H9 (cell line): ENCODE results near the gene KRT28. TPM values are rescaled to one million over a fixed set of nuclear protein-coding genes. Genes with fewer than 3 reads are reported as not detected.

Source experiments
- DNase-seq: peaks from one replicate; pipeline ENCODE4 v3.0.0-alpha.2; 2017
- H2AFZ ChIP-seq: one replicate; pipeline ENCODE4 v1.6.1; 2013; ENCODE audit warnings: mild to moderate bottlenecking, low read length, control low read depth, moderate library complexity
- H2AK5ac ChIP-seq: 2 replicates; pipeline ENCODE4 v1.6.1; 2013; ENCODE audit warnings: low read length, control low read depth, mixed read lengths; ENCODE audit not compliant: insufficient read length
- H2BK120ac ChIP-seq: one replicate; pipeline ENCODE4 v1.6.1; 2013; ENCODE audit warnings: low read depth, mild to moderate bottlenecking, low read length, control low read depth, inconsistent platforms; ENCODE audit not compliant: poor library complexity, severe bottlenecking
- H2BK12ac ChIP-seq: 2 replicates; pipeline ENCODE4 v1.6.1; 2013; ENCODE audit warnings: low read length, control low read depth, mixed read lengths, low read depth; ENCODE audit not compliant: insufficient read length
- H2BK15ac ChIP-seq: 2 replicates; pipeline ENCODE4 v1.6.1; 2013; ENCODE audit warnings: low read depth, low read length, control low read depth
- H2BK20ac ChIP-seq: one replicate; pipeline ENCODE4 v1.6.1; 2013; ENCODE audit warnings: low read depth, mild to moderate bottlenecking, low read length, control low read depth, inconsistent platforms; ENCODE audit not compliant: poor library complexity, severe bottlenecking
- H2BK5ac ChIP-seq: 2 replicates; pipeline ENCODE4 v1.6.1; 2013; ENCODE audit warnings: low read length, control low read depth, mixed read lengths; ENCODE audit not compliant: insufficient read length
- H3K14ac ChIP-seq: 2 replicates; pipeline ENCODE4 v1.6.1; 2013; ENCODE audit warnings: low read length, control low read depth; ENCODE audit not compliant: insufficient read depth
- H3K18ac ChIP-seq: 2 replicates; pipeline ENCODE4 v1.6.1; 2013; ENCODE audit warnings: low read depth, mild to moderate bottlenecking, mixed read lengths, low read length, control low read depth; ENCODE audit not compliant: insufficient read length
- H3K23ac ChIP-seq: 2 replicates; pipeline ENCODE4 v1.6.1; 2013; ENCODE audit warnings: low read length, control low read depth, mixed read lengths, low read depth; ENCODE audit not compliant: insufficient read length
- H3K23me2 ChIP-seq: 2 replicates; pipeline ENCODE4 v1.6.1; 2013; ENCODE audit warnings: low read depth, mild to moderate bottlenecking, mixed read lengths, low read length, control low read depth; ENCODE audit not compliant: insufficient read length, poor library complexity, severe bottlenecking
- H3K27ac ChIP-seq: 2 replicates; pipeline ENCODE4 v1.5.1; 2013; ENCODE audit warnings: low read length, control low read depth, mixed read lengths, low read depth; ENCODE audit not compliant: insufficient read length
- H3K27me3 ChIP-seq: 2 replicates; pipeline ENCODE4 v1.6.1; 2013; ENCODE audit warnings: low read length, control low read depth, inconsistent platforms; ENCODE audit not compliant: insufficient read depth
- H3K4ac ChIP-seq: 2 replicates; pipeline ENCODE4 v1.6.1; 2013; ENCODE audit warnings: low read depth, mild to moderate bottlenecking, control low read depth, inconsistent platforms, low read length, moderate library complexity
- H3K4me1 ChIP-seq: 2 replicates; pipeline ENCODE4 v1.6.1; 2013; ENCODE audit warnings: low read length, control low read depth, inconsistent platforms; ENCODE audit not compliant: insufficient read depth
- H3K4me2 ChIP-seq: 2 replicates; pipeline ENCODE4 v1.6.1; 2013; ENCODE audit warnings: low read length, control low read depth, mixed read lengths; ENCODE audit not compliant: insufficient read length, insufficient read depth
- H3K56ac ChIP-seq: 2 replicates; pipeline ENCODE4 v1.6.1; 2013; ENCODE audit warnings: low read depth, mild to moderate bottlenecking, mixed read lengths, low read length, control low read depth; ENCODE audit not compliant: insufficient read length
- H3K79me1 ChIP-seq: 2 replicates; pipeline ENCODE4 v1.6.1; 2013; ENCODE audit warnings: low read depth, mild to moderate bottlenecking, moderate library complexity, low read length, control low read depth, inconsistent platforms; ENCODE audit not compliant: insufficient read depth, poor library complexity, severe bottlenecking
- H3K79me2 ChIP-seq: 2 replicates; pipeline ENCODE4 v1.6.1; 2013; ENCODE audit warnings: low read length, control low read depth, inconsistent platforms; ENCODE audit not compliant: insufficient read depth
- H3K9ac ChIP-seq: 2 replicates; pipeline ENCODE4 v1.6.1; 2013; ENCODE audit warnings: low read length, control low read depth, mixed read lengths; ENCODE audit not compliant: insufficient read length; ENCODE audit errors: extremely low read depth
- H3K9me3 ChIP-seq: one replicate; pipeline ENCODE4 v1.6.1; 2013; ENCODE audit warnings: low read depth, low read length, inconsistent platforms; ENCODE audit not compliant: control insufficient read depth
- H3T11ph ChIP-seq: one replicate; pipeline ENCODE4 v1.6.1; 2013; ENCODE audit warnings: mild to moderate bottlenecking, low read length, control low read depth, inconsistent platforms
- H4K20me1 ChIP-seq: one replicate; pipeline ENCODE4 v1.6.1; 2013; ENCODE audit not compliant: control insufficient read depth, insufficient read length, insufficient read depth
- H4K5ac ChIP-seq: 2 replicates; pipeline ENCODE4 v1.6.1; 2013; ENCODE audit warnings: low read depth, mild to moderate bottlenecking, mixed read lengths, low read length, control low read depth; ENCODE audit not compliant: insufficient read length
- H4K8ac ChIP-seq: replicated peaks from 2 replicates; pipeline ENCODE4 v1.6.1; 2013; ENCODE audit warnings: low read length, control low read depth, mixed read lengths, low read depth; ENCODE audit not compliant: insufficient read length
- H4K91ac ChIP-seq: 2 replicates; pipeline ENCODE4 v1.6.1; 2013; ENCODE audit warnings: low read depth, mild to moderate bottlenecking, moderate library complexity, mixed read lengths, low read length, control low read depth; ENCODE audit not compliant: insufficient read length
- H3K27ac Mint-ChIP-seq, 3 experiments: 2 replicates in 2 of 3; 3 replicates in 1 of 3; pipeline ENCODE4 v1.8.0; 2020 to 2021; ENCODE audit warnings: mixed read lengths in 3 of 3, mild to moderate bottlenecking in 1 of 3, moderate library complexity in 1 of 3
- H3K27me3 Mint-ChIP-seq: 2 replicates; pipeline ENCODE4 v1.8.0; 2021; ENCODE audit warnings: low read depth, mild to moderate bottlenecking, moderate library complexity, mixed read lengths
- H3K36me3 Mint-ChIP-seq, 3 experiments: 2 replicates in 2 of 3; 3 replicates in 1 of 3; pipeline ENCODE4 v1.8.0; 2020 to 2021; ENCODE audit warnings: low read depth in 3 of 3, mixed read lengths in 3 of 3; ENCODE audit not compliant: insufficient read depth in 1 of 3
- H3K4me1 Mint-ChIP-seq, 2 experiments: 2 replicates each; pipeline ENCODE4 v1.8.0; 2020; ENCODE audit warnings: mixed read lengths in 2 of 2
- H3K4me3 Mint-ChIP-seq, 2 experiments: 2 replicates in 1 of 2; 3 replicates in 1 of 2; pipeline ENCODE4 v1.8.0; 2020 to 2021; ENCODE audit warnings: mild to moderate bottlenecking in 2 of 2, mixed read lengths in 2 of 2, moderate library complexity in 1 of 2
- H3K9me3 Mint-ChIP-seq, 2 experiments: 2 replicates in 1 of 2; 3 replicates in 1 of 2; pipeline ENCODE4 v1.8.0; 2020; ENCODE audit warnings: mild to moderate bottlenecking in 2 of 2, mixed read lengths in 2 of 2, moderate library complexity in 1 of 2
- CTCF ChIP-seq: fragments of 200-600 bp; sonication (generic); conservative IDR thresholded peaks from 3 replicates; pipeline ENCODE4 v1.8.0; 2021; ENCODE audit warnings: antibody characterized with exemption, mild to moderate bottlenecking
- WGBS: extraction: QIAGEN DNeasy Blood & Tissue Kit; methylation state at CpG from one replicate; pipeline ENCODE4 v1.1.7; 2013; ENCODE audit warnings: missing lambda C conversion rate, low lambda C conversion rate, mixed read lengths; ENCODE audit not compliant: insufficient read length; ENCODE audit errors: extremely low coverage; 5-methylcytosine and 5-hydroxymethylcytosine counted together
- total RNA-seq: library from RNA; stranded (reverse); gene quantifications from 2 replicates; pipeline ENCODE4 v1.2.1, GENCODE V29; 2021

KRT28 gene
- total RNA-seq, 1 experiment from 2014 or later, result not detected

DNA sequence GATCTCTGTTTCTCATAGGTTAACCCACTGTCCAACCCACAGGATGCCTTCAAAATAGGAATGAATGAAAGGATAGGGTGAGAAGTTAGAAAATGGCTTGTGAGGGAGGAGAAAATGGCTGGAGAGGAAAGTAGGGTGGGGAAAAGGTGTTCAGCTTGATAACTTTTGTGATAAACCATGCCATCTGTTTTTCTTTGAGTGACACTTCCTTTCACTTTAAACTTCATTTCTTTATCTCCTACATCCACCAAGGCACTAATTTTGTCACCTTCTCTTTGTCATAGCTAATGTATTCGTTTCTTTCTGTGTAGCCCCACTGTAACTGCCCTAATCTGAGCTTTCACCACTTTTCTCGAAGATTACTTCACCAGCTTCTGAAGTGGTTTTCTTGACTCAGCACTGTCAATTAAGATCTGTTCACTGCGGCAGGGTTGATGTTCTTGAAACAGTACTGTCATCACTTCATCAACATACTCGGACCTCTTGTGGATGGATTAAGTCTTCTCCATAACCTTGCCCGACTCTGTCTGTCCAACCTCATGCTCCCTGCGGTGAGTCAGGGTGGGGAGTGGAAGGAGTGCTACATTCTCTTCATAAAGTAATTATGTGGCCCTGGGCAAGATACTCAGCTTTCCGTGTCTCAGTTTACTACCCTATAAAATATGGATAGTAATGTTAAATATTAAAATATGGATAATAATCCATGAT lies 28.1 kb upstream of the KRT28 start:
- H3K9me3 ChIP-seq, result no peaks in the 10 kb centered on the region
- H3K14ac ChIP-seq, result no peak overlapping the region
- no peak overlapping the region for H3K56ac ChIP-seq
- no peak overlapping the region for H2BK20ac ChIP-seq
- no peak overlapping the region for H3K23ac ChIP-seq
- no peak for TF ChIP-seq CTCF
- H4K91ac ChIP-seq, result no peak overlapping the region
- no peak overlapping the region for H3K27ac ChIP-seq
- H4K5ac ChIP-seq, result no peak overlapping the region
- H3K9ac ChIP-seq, result no peak overlapping the region
- no CpG with 5 or more reads among the region's 7 CpGs for WGBS
- no peaks in the 10 kb centered on the region for H3K36me3 Mint-ChIP-seq
- no peak overlapping the region for H3K4me3 Mint-ChIP-seq
- H3K4ac ChIP-seq, result no peak overlapping the region
- no peak overlapping the region for H2AFZ ChIP-seq
- no peak overlapping the region for H2BK15ac ChIP-seq
- H3K9me3 Mint-ChIP-seq, result no peaks in the 10 kb centered on the region
- H2AK5ac ChIP-seq, result no peak overlapping the region
- no peaks in the 10 kb centered on the region for H3K79me1 ChIP-seq
- no peak overlapping the region for H3K4me2 ChIP-seq
- H3T11ph ChIP-seq, result no peak overlapping the region
- H3K4me1 Mint-ChIP-seq, result peaks cover 5 to 8% of the 10 kb centered on the region in 2 experiments
- H2BK120ac ChIP-seq, result no peak overlapping the region
- no peaks in the 10 kb centered on the region for H3K79me2 ChIP-seq
- H4K8ac ChIP-seq, result no peak overlapping the region
- H3K18ac ChIP-seq, result no peak overlapping the region
- H2BK5ac ChIP-seq, result no peak overlapping the region
- no peaks in the 10 kb centered on the region for H3K4me1 ChIP-seq
- DNase-seq, result no peak
- peaks cover 93% of the 10 kb centered on the region for H3K27me3 Mint-ChIP-seq
- H4K20me1 ChIP-seq, result no peaks in the 10 kb centered on the region
- no peaks in the 10 kb centered on the region; the same call in 1 of the 2 replicates for H3K27me3 ChIP-seq
- H3K27ac Mint-ChIP-seq, result no peak overlapping the region
- no peaks in the 10 kb centered on the region for H3K23me2 ChIP-seq
- H2BK12ac ChIP-seq, result no peak overlapping the region
